ENCODE results near the gene GDF15. TPM values are rescaled to one million over a fixed set of nuclear protein-coding genes. Genes with fewer than 3 reads are reported as not detected.
A peak's percentile ranks its signal among the peaks of the same experiment; 100 is the strongest.

GDF15 gene
- polyA plus RNA-seq, 3 donors, result 0.36 TPM; not detected in 2

GRCh38 chr19:18416778-18417249, 30.9 kb downstream of the GDF15 start:
- peaks cover 0 to 4% of the 10 kb centered on the region in 2 donors for H3K36me3 Mint-ChIP-seq
- H2AFZ ChIP-seq (ENCODE audit: insufficient read depth, low read depth, low read length, poor library complexity, severe bottlenecking), result peak overlapping the region; percentile 49
- peak overlapping the region; percentile 90 for H3K9ac ChIP-seq (ENCODE audit: insufficient read depth, low read length, poor library complexity, severe bottlenecking)

More at GRCh38 chr19:18416778-18417249, 30.9 kb downstream of the GDF15 start:
- Mint-ChIP-seq H3K4me3 (peak overlapping the region; percentile 79 to 90), H3K27me3 (ENCODE audit: low read depth in 3 of 3) (peaks cover 0 to 9% (median 6%) of the 10 kb centered on the region in 3 donors), H3K9me3 (peaks cover 0 to 3% (median 0%) of the 10 kb centered on the region in 7 donors), H3K27ac (peak overlapping the region; percentile 99 to 100 (median 100)), H3K4me1 (peaks cover 65% of the 10 kb centered on the region)
- Histone ChIP-seq H3K4me3 (replicated peaks in 1 of 3; ENCODE audit: low read depth in 2 of 3, low read length in 3 of 3) (peak overlapping the region; percentile 23 to 74 (median 56)), H3K27me3 (ENCODE audit: control insufficient read depth in 2 of 2, insufficient read depth in 2 of 2, low read length in 2 of 2) (no peaks in the 10 kb centered on the region), H3K36me3 (replicated peaks in 1 of 2; ENCODE audit: control insufficient read depth in 1 of 2, insufficient read depth in 2 of 2, low read length in 2 of 2) (no peaks in the 10 kb centered on the region), H3K4me2 (replicated peaks; ENCODE audit: extremely low read depth, low read length, poor library complexity, severe bottlenecking) (peak overlapping the region; percentile 91), H3K27ac (ENCODE audit: low read depth in 1 of 2, low read length in 2 of 2) (peak overlapping the region; percentile 99), H3K79me2 (ENCODE audit: insufficient read depth, low read length) (peaks cover 22% of the 10 kb centered on the region), H3K4me1 (ENCODE audit: control insufficient read depth in 1 of 2, insufficient read depth in 2 of 2, low read length in 2 of 2) (peaks cover 64 to 80% of the 10 kb centered on the region in 2 donors), H3K9me3 (replicated peaks in 1 of 2; ENCODE audit: control insufficient read depth in 1 of 2, insufficient read depth in 1 of 2, low read length in 2 of 2) (no peaks in the 10 kb centered on the region), H4K20me1 (ENCODE audit: insufficient read depth, low read length) (peaks cover 19% of the 10 kb centered on the region)
- DNase-seq, result peak; percentile 83 to 95 (median 92)
- WGBS (ENCODE audit: insufficient coverage), result 1% methylated on average over 41 of the region's 44 CpGs
- TF ChIP-seq CTCF (IDR thresholded peaks at IDR 0.05), result no peak
- intact Hi-C loops (cut with micrococcal nuclease), result loop anchor here (5.0 to 10.0 kb wide), 3 partner anchors 142 to 212 kb away; partner anchors contain the start of genes IQCN (in 2 of the 2) and RAB3A (in 1 of the 2)

All from CD14-positive monocyte (primary cell).